RWPE2 (cell line): ENCODE data around the gene PCDHGB4.
"Not testable (repeated sequence)": the region's sequence is repeated elsewhere in the genome, so short reads cannot be mapped to it uniquely, and the experiment has no call there.

ENCODE experiments used
- ATAC-seq: fragments of 200-7000 bp; cut with Tn5 transposase; 3 replicates; pipeline ENCODE4 v1.9.1; 2021; ENCODE audit warnings: low read depth
- DNase-seq: peaks from one replicate; pipeline ENCODE4 v3.0.0-alpha.2; 2020; ENCODE audit warnings: low spot score
- H3K27ac ChIP-seq: fragments of 450-650 bp; 2 replicates; pipeline ENCODE4 v1.5.1; 2017; ENCODE audit warnings: mild to moderate bottlenecking; ENCODE audit not compliant: poor library complexity, severe bottlenecking
- H3K27me3 ChIP-seq: fragments of 250-450 bp; sonication (Bioruptor Pico); 2 replicates; pipeline ENCODE4 v1.5.1; 2021; ENCODE audit warnings: mild to moderate bottlenecking, moderate library complexity; ENCODE audit not compliant: insufficient read depth, poor library complexity, severe bottlenecking
- H3K36me3 ChIP-seq: fragments of 250-450 bp; sonication (Bioruptor Pico); 2 replicates; pipeline ENCODE4 v1.5.1; 2020; ENCODE audit warnings: low read depth, mild to moderate bottlenecking, moderate library complexity
- H3K4me1 ChIP-seq: fragments of 250-450 bp; sonication (Bioruptor Pico); 2 replicates; pipeline ENCODE4 v1.5.1; 2021; ENCODE audit warnings: mild to moderate bottlenecking, moderate library complexity; ENCODE audit not compliant: insufficient read depth, poor library complexity, severe bottlenecking
- H3K4me3 ChIP-seq: fragments of 250-450 bp; sonication (Bioruptor Pico); 2 replicates; pipeline ENCODE4 v1.5.1; 2021; ENCODE audit warnings: mild to moderate bottlenecking, moderate library complexity; ENCODE audit not compliant: severe bottlenecking
- H3K9me3 ChIP-seq: fragments of 250-450 bp; sonication (Bioruptor Pico); 2 replicates; pipeline ENCODE4 v1.5.1; 2021; ENCODE audit warnings: mild to moderate bottlenecking, moderate library complexity; ENCODE audit not compliant: severe bottlenecking
- CTCF ChIP-seq: fragments of 450-650 bp; IDR thresholded peaks from one replicate; pipeline ENCODE4 v1.5.1; 2017; ENCODE audit warnings: mild to moderate bottlenecking, moderate library complexity; ENCODE audit not compliant: poor library complexity, severe bottlenecking

Gene PCDHGB4

GRCh38 chr5:141397756-141398551 is 10.5 kb downstream of the PCDHGB4 start, which contains the start of gene PCDHGB5:
TSS of gene PCDHGB5 (plus strand) at chr5:141397947. CDS start at chr5:141398128, 181 bp downstream.
- H3K4me3 ChIP-seq, result peak within 1 kb of the TSS; percentile 16
- peaks cover 38% of the 10 kb centered on the region for H3K9me3 ChIP-seq
- H3K4me1 ChIP-seq, DNase-seq, H3K27ac ChIP-seq: not testable (repeated sequence)
- ATAC-seq, result peak; percentile 90
- peak; percentile 86 for TF ChIP-seq CTCF
- peaks cover 14% of the 10 kb centered on the region for H3K36me3 ChIP-seq
- H3K27me3 ChIP-seq, result peaks cover 20% of the 10 kb centered on the region

GRCh38 chr5:141398608-141399007 is 11.1 kb downstream of the PCDHGB4 start:
- no peaks in the 10 kb centered on the region for H3K4me1 ChIP-seq
- no peak for TF ChIP-seq CTCF
- H3K4me3 ChIP-seq, result no peak overlapping the region
- no peak overlapping the region for H3K27ac ChIP-seq
- peaks cover 34% of the 10 kb centered on the region for H3K9me3 ChIP-seq
- H3K36me3 ChIP-seq, result peaks cover 14% of the 10 kb centered on the region
- no peak for DNase-seq
- peaks cover 20% of the 10 kb centered on the region for H3K27me3 ChIP-seq
- no peak for ATAC-seq

GRCh38 chr5:141399555-141400258 is 12.2 kb downstream of the PCDHGB4 start:
- peaks cover 20% of the 10 kb centered on the region for H3K27me3 ChIP-seq
- DNase-seq (no peak), ATAC-seq (no peak)
- peaks cover 27% of the 10 kb centered on the region for H3K9me3 ChIP-seq
- no peak overlapping the region for H3K27ac ChIP-seq
- H3K4me3 ChIP-seq, result no peak overlapping the region
- peaks cover 14% of the 10 kb centered on the region for H3K36me3 ChIP-seq
- no peaks in the 10 kb centered on the region for H3K4me1 ChIP-seq
- no peak for TF ChIP-seq CTCF

- peaks cover 14% of the 10 kb centered on the region for H3K36me3 ChIP-seq
- H3K27me3 ChIP-seq, result peaks cover 16% of the 10 kb centered on the region
- peak within 1 kb of the TSS; percentile 20 for H3K4me3 ChIP-seq
- DNase-seq, result no peak
- H3K27ac ChIP-seq, result no peak within 1 kb of the TSS
- peak; percentile 53 for TF ChIP-seq CTCF
- peaks cover 31% of the 10 kb centered on the region for H3K9me3 ChIP-seq
- H3K4me1 ChIP-seq, result peaks cover 3% of the 10 kb centered on the region
- ATAC-seq, result peak; percentile 42; the same call in 1 of the 3 replicates
These were observed 15.2 kb downstream of the PCDHGB4 start, which contains the start of gene PCDHGA9 for GRCh38 chr5:141402553-141403243. TSS of gene PCDHGA9 (plus strand) at chr5:141402778. CDS start at chr5:141402953, 175 bp downstream.
